T-helper 2 cell treated with Interferon-gamma antibody and Interleukin-4, amounts not matched to agents 5 μg/mL and 100 μg/mL, for 36 hours (primary cell): ENCODE data around the gene TICAM1.
"Not testable (repeated sequence)": the region's sequence is repeated elsewhere in the genome, so short reads cannot be mapped to it uniquely, and the experiment has no call there.

Source experiments
- DNase-seq: peaks from one replicate; pipeline ENCODE4 v3.0.0; 2021; ENCODE audit warnings: low spot score
- H3K27ac Mint-ChIP-seq: one replicate; pipeline ENCODE4 v1.8.0; 2021; ENCODE audit warnings: mild to moderate bottlenecking, mixed read lengths
- H3K27me3 Mint-ChIP-seq: one replicate; pipeline ENCODE4 v1.8.0; 2021; ENCODE audit warnings: low read depth, mixed read lengths
- H3K36me3 Mint-ChIP-seq: one replicate; pipeline ENCODE4 v1.8.0; 2021; ENCODE audit warnings: low read depth, mixed read lengths
- H3K4me1 Mint-ChIP-seq: one replicate; pipeline ENCODE4 v1.8.0; 2021; ENCODE audit warnings: low read depth, mixed read lengths
- H3K4me3 Mint-ChIP-seq: one replicate; pipeline ENCODE4 v1.8.0; 2022; ENCODE audit warnings: mild to moderate bottlenecking, moderate library complexity, mixed read lengths
- H3K9me3 Mint-ChIP-seq: one replicate; pipeline ENCODE4 v1.8.0; 2021; ENCODE audit warnings: mixed read lengths

TICAM1 gene

DNA sequence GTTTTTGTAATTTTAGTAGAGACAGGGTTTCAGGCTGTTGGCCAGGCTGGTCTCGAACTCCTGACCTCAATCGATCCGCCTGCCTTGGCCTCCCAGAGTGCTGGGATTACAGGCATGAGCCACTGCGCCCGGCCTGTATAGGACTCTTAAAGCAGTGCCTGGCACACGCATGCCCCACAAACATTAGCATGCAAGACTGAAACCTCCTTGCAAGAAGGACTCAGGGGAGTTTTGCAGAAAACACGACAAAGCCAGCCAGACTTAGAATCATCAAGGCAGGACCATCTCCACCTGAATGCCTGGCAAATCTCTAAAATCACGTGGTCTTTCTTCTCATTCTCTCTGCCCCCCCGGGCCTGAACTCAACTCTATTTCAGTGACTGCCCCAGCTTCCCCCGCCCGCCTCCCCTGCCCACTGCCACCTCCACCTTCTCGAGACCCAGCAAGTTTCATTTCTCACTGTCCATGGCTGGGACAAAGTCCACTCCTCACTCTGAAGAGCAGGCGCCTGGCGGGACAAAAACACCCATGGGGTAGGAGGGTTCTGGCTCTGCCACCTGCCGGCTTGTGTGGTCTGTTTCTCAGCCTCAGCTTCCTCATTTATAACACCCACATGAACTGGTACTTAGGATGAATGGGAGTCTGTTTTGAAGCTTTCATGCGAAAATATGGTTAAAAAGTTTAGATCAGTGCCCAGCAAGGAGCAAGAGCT lies 2.4 kb downstream of the TICAM1 start:
- Mint-ChIP-seq H3K27ac (peak overlapping the region; percentile 79), H3K9me3 (no peaks in the 10 kb centered on the region), H3K27me3 (no peaks in the 10 kb centered on the region), H3K4me1 (peaks cover 15% of the 10 kb centered on the region), H3K4me3 (peak overlapping the region; percentile 61), H3K36me3 (peaks cover 11% of the 10 kb centered on the region)
- DNase-seq: no peak

- Mint-ChIP-seq H3K27ac (no peak overlapping the region), H3K36me3 (peaks cover 14% of the 10 kb centered on the region), H3K9me3 (no peaks in the 10 kb centered on the region), H3K4me3 (no peak overlapping the region), H3K27me3 (no peaks in the 10 kb centered on the region), H3K4me1 (no peaks in the 10 kb centered on the region)
- no peak for DNase-seq
These were observed 7.9 kb downstream of the TICAM1 start for GRCh38 chr19:4823577-4823976.

GRCh38 chr19:4822354-4822753 lies 9.2 kb downstream of the TICAM1 start:
- not testable (repeated sequence) for H3K4me1 Mint-ChIP-seq, H3K9me3 Mint-ChIP-seq, H3K27me3 Mint-ChIP-seq

GRCh38 chr19:4821265-4821664 lies 10.2 kb downstream of the TICAM1 start:
- no peaks in the 10 kb centered on the region for H3K4me1 Mint-ChIP-seq
- H3K4me3 Mint-ChIP-seq: no peak overlapping the region
- H3K27ac Mint-ChIP-seq: no peak overlapping the region
- no peaks in the 10 kb centered on the region for H3K27me3 Mint-ChIP-seq
- peaks cover 27% of the 10 kb centered on the region for H3K36me3 Mint-ChIP-seq
- no peaks in the 10 kb centered on the region for H3K9me3 Mint-ChIP-seq
- no peak for DNase-seq

More at GRCh38 chr19:4822354-4822753, 9.2 kb downstream of the TICAM1 start:
- DNase-seq, H3K27ac Mint-ChIP-seq, H3K4me3 Mint-ChIP-seq: not testable (repeated sequence)
- peaks cover 17% of the 10 kb centered on the region for H3K36me3 Mint-ChIP-seq

DNA sequence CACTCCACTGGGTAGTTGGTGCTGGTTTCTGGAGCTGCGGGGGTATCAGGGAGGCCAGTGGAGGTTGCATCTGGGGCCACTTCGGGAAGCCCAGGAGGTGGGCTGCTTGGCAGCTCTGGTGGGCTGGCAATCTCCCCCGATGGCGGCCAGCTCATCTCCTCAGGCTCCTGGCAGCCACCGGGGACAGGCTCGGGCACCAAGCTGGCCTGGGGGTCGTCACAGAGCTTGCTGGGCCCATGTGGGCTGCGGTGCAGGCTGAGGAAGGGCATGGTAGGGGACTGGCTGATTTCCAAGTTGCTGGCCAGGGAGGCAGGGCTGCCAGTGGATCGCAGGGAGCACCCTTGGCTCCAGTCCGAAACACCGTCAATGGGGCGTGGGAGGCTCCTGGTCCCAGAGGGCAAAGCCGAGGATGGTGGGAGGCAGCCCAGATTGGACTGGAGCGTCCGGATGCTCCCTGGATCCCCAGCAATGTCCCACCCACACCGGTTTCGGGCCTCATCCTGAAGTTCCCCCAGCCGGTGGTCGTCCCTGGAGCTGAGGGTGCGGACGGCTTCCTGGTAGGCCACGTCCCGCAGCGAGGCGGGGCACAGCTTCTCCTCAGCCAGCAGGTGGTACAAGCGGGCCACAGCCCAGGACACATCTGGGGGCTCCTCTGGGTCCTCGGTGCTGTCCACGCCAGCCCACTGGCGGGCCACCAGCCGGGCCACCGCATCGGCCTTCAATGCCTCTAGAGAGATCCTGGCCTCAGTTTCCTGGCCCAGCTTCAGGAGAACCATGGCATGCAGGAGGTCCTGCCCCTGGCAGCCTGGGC lies 13.8 kb downstream of the TICAM1 start:
- Mint-ChIP-seq H3K27ac (no peak overlapping the region), H3K4me3 (no peak overlapping the region), H3K36me3 (peaks cover 35% of the 10 kb centered on the region), H3K9me3 (no peaks in the 10 kb centered on the region), H3K4me1 (peaks cover 13% of the 10 kb centered on the region), H3K27me3 (no peaks in the 10 kb centered on the region)
- no peak for DNase-seq

GRCh38 chr19:4816950-4817278 lies 14.6 kb downstream of the TICAM1 start:
- Mint-ChIP-seq H3K36me3 (peaks cover 32% of the 10 kb centered on the region), H3K9me3 (no peaks in the 10 kb centered on the region), H3K27me3 (no peaks in the 10 kb centered on the region), H3K4me3 (no peak overlapping the region), H3K4me1 (peaks cover 14% of the 10 kb centered on the region), H3K27ac (no peak overlapping the region)
- DNase-seq: no peak

DNA sequence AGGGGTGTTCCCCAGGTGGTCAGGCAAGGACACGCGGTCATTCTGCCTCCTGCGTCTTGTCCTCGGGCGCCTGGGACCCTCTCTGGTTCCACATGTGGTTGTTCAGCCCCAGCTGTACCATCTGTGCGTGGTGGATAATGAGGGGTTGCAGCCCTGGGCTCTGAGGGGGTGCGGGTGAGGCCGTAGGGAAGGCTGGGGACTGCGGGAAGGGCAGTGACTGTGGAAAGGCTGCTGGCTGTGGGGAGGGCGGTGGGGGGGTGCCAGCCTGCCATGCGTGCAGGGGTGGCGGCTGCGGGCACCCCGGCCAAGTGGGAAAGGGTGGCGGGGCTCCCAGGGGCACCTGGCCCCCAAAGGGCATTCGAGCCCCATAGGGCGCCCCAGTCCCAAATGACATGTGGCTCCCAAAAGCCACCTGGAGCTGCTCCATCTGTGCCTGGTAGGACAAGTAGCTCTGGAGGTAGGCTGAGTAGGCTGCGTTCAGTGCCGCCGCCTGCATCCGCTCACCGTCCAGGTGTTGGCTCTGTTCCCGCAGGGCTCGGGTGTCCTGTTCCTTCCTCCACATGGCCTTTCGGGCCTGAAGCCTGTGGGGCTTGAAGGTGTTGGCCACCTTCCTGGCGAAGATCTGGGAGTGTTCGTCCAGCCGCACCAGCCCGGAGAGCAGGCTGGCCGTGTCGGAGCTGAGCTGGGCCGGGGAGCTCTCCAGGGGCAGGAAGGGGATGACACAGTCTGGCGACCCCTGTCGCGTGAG lies 15.1 kb downstream of the TICAM1 start:
- no peak for DNase-seq
- no peak overlapping the region for H3K27ac Mint-ChIP-seq
- peaks cover 18% of the 10 kb centered on the region for H3K4me1 Mint-ChIP-seq
- no peaks in the 10 kb centered on the region for H3K9me3 Mint-ChIP-seq
- H3K27me3 Mint-ChIP-seq: no peaks in the 10 kb centered on the region
- H3K4me3 Mint-ChIP-seq: no peak overlapping the region
- peaks cover 32% of the 10 kb centered on the region for H3K36me3 Mint-ChIP-seq

DNA sequence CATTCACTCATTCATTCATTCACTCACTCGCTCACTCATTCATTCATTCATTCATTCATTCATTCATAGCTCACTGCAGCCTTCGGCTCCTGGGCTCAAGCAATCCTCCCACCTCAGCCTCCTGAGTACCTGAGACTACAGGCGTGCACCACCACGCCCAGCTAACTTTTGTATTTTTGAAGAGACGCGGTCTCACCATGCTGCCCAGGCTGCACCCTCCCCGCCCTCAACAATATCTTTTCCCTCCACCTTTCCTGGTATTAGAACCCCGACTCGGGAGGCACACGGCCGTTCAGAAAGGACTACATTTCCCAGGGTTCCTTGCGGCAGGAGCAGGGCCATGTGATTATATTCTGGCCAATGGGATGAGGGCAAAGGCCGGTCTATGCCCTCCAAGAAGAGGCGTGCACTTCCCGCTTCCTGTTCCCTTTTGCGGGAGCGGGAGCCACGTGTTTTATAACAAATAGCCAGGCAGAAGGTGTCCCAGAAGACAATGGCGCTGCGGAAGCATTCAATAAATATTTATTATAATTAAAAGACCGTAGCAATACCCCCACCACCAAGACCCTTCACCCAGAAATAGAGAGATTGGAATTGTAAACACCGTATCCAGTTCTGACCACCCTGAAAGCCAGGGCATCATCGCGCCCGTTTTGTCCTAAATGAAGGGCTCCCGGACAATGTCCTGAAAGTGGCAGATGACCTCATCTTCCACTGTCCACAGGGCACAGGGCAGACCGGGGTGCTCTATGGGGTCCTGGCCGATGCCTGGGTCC lies 15.9 kb downstream of the TICAM1 start:
- peaks cover 18% of the 10 kb centered on the region for H3K4me1 Mint-ChIP-seq
- peaks cover 32% of the 10 kb centered on the region for H3K36me3 Mint-ChIP-seq
- H3K4me3 Mint-ChIP-seq: peak overlapping the region; percentile 59
- no peaks in the 10 kb centered on the region for H3K9me3 Mint-ChIP-seq
- H3K27ac Mint-ChIP-seq: peak overlapping the region; percentile 52
- H3K27me3 Mint-ChIP-seq: no peaks in the 10 kb centered on the region
- DNase-seq: peak; percentile 73

GRCh38 chr19:4814625-4815425 lies 16.7 kb downstream of the TICAM1 start:
- Mint-ChIP-seq H3K36me3 (peaks cover 31% of the 10 kb centered on the region), H3K4me3 (no peak overlapping the region), H3K27ac (no peak overlapping the region), H3K27me3 (no peaks in the 10 kb centered on the region), H3K4me1 (peaks cover 18% of the 10 kb centered on the region), H3K9me3 (no peaks in the 10 kb centered on the region)
- DNase-seq: no peak

DNA sequence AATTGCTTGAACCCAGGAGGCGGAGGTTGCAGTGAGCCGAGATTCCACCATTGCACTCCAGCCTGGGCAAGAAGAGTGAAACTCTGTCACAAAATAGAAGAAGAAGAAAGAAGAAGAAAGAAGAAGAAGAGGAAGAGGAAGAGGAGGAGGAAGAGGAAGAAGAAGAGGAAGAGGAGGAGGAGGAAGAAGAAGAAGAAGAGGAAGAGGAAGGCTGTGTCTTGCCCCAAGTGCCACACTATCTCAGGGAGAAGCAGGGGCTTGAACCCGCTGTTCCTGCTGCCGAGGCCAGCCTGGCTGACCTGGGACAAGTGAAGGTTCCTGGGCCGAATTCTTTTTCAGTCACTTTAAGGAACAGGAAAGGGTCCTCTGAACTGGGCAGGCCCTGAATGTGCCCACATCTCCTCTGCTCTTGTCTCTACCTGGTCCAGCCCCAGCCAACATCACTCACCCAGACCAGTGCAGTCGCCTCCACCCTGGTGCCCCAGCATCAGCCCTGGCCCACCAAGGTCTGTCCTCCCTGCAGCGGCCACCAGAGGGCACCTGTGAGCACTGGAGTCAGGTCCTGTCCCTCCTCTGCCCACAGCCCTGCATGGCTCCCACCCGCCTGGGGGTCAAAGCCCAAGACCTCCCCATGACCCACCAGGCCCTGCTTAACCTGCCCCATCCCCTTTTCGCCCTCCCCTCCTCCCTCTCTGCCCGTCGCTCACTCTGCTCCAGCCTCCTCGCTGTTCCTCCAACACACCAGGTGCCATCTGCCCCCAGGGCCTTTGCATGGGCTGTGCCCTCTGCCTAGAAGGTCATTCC lies 20.0 kb downstream of the TICAM1 start:
- no peaks in the 10 kb centered on the region for H3K27me3 Mint-ChIP-seq
- H3K4me1 Mint-ChIP-seq: peaks cover 18% of the 10 kb centered on the region
- no peak overlapping the region for H3K27ac Mint-ChIP-seq
- no peak overlapping the region for H3K4me3 Mint-ChIP-seq
- H3K9me3 Mint-ChIP-seq: no peaks in the 10 kb centered on the region
- peak; percentile 79 for DNase-seq
- peaks cover 12% of the 10 kb centered on the region for H3K36me3 Mint-ChIP-seq

DNA sequence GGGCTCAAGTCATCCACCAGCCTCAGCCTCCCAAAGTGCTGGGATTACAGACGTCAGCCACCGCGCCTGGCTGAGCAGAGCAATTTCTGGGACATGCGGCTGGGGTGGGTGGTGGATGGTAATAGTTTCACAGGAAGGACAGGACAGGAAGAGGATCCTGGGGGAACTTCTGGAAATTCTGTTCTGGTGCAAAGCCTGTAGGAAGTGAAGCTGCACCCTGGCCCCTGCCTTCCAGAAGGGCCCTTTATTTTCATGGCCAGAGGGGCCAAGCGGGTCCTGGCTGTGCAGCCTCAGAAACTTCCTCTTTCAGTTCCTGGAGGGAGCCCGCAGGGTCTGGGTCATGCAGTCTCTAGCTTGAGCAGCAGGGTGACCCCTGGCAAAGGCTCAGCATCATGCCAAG lies 24.3 kb downstream of the TICAM1 start:
- Mint-ChIP-seq H3K4me3 (no peak overlapping the region), H3K9me3 (no peaks in the 10 kb centered on the region)
- no peak for DNase-seq

GRCh38 chr19:4806384-4806783 lies 25.1 kb downstream of the TICAM1 start:
- Mint-ChIP-seq H3K36me3 (no peaks in the 10 kb centered on the region), H3K4me1 (no peaks in the 10 kb centered on the region), H3K27ac (no peak overlapping the region), H3K27me3 (no peaks in the 10 kb centered on the region), H3K4me3 (no peak overlapping the region), H3K9me3 (no peaks in the 10 kb centered on the region)
- no peak for DNase-seq

More for the DNA sequence above, 24.3 kb downstream of the TICAM1 start:
- H3K36me3 Mint-ChIP-seq: no peaks in the 10 kb centered on the region
- H3K27ac Mint-ChIP-seq: no peak overlapping the region
- no peaks in the 10 kb centered on the region for H3K27me3 Mint-ChIP-seq
- H3K4me1 Mint-ChIP-seq: peaks cover 4% of the 10 kb centered on the region
